ENCODE data around the gene MIEN1. TPM values are rescaled to one million over a fixed set of nuclear protein-coding genes. Genes with fewer than 3 reads are reported as not detected.

The MIEN1 gene
- polyA plus RNA-seq, 4 donors: 51.5 to 155 (median 114) TPM

DNA sequence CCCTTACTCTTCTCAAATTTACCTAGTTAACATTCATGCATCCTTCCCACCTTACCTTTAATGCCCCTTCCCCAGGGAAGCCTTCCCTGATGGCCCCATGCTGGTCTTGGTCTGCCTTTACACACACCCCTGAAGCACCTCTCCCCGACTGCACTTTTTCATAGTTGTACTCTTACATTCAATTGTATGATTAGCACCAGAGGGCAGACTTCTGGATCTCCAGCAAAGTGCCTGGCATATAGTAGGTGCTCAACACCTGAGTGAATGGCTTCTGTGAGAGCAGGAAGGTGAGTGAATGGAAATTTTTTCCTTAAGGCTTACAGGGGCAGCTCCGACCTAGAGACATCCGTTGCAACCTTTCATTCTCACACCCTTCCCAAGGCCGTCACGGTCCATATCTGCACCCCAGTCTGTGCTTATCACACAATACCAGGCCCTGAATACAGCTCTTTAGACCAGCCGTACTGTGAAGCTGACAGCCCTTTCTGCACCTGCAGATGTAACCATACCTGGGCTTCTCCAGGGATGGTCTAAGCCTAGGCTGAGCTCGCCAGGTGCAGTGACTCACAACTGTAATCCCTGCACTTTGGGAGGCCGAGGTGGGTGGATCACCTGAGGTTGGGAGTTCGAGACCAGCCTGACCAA lies 46.9 kb downstream of the MIEN1 start:
- Histone ChIP-seq H3K4me3 (ENCODE audit: low read depth in 1 of 3, low read length in 3 of 3) (no peak overlapping the region), H3K27ac (ENCODE audit: low read depth in 1 of 3, low read length in 2 of 3) (no peak overlapping the region), H3K36me3 (ENCODE audit: control insufficient read depth in 3 of 3, insufficient read depth in 2 of 3, low read depth in 1 of 3, low read length in 3 of 3) (peaks cover 0 to 57% (median 0%) of the 10 kb centered on the region in 3 donors), H3K4me1 (ENCODE audit: control insufficient read depth in 3 of 3, insufficient read depth in 2 of 3, low read depth in 1 of 3, low read length in 2 of 3) (peaks cover 3 to 35% (median 5%) of the 10 kb centered on the region in 3 donors), H3K9me3 (ENCODE audit: control insufficient read depth in 2 of 2, insufficient read depth in 1 of 2, low read depth in 1 of 2, low read length in 1 of 2) (no peaks in the 10 kb centered on the region), H3K27me3 (ENCODE audit: control insufficient read depth in 3 of 3, insufficient read depth in 3 of 3, low read length in 3 of 3) (no peaks in the 10 kb centered on the region)
- DNase-seq (no peak), FAIRE-seq (no peak)
- 55 to 85% (median 62%) methylated on average over 9 of the region's 9 CpGs for WGBS, 3 donors

DNA sequence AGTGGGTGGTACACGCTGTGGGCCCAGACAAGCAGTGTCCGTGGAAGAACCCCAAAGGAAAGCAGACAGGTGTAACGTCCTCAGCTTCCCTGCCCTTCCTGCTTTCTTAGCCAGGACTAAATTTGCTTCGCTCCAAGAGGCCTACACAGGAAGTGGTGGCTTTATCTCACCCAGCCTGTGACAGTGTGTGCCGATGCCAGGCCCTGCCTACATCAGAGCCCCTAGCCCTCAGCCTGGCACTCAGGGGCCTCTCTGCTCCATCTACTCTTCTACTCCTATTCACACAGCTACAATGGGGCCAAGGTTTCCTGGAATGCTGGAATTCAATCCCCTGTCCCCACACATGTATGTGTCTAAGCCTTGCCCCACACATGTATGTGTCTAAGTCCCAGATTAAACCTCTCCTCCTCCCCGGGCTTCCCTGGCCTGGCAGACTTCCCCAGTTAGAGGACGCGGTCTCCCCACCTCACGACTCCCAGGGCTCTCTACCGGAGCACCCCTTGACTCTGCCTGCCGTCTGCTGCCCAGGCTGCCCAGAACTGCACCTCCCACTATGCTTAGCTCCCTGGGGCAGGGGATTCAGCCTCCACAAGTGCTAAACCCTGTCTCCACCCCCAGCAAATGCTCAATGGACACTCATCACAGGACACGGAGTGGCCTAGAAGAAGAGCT lies 50.7 kb downstream of the MIEN1 start:
- no peaks in the 10 kb centered on the region for H3K27me3 ChIP-seq (ENCODE audit: control insufficient read depth in 3 of 3, insufficient read depth in 3 of 3, low read length in 3 of 3)
- DNase-seq: peak; percentile 59 to 63
- no peak overlapping the region for H3K4me3 ChIP-seq (ENCODE audit: low read depth in 1 of 3, low read length in 3 of 3)
- H3K27ac ChIP-seq (ENCODE audit: low read depth in 1 of 3, low read length in 2 of 3): peak overlapping the region; percentile 86 to 98 (median 93)
- no peak for FAIRE-seq
- peaks cover 0 to 68% (median 0%) of the 10 kb centered on the region in 3 donors for H3K36me3 ChIP-seq (ENCODE audit: control insufficient read depth in 3 of 3, insufficient read depth in 2 of 3, low read depth in 1 of 3, low read length in 3 of 3)
- no peaks in the 10 kb centered on the region for H3K9me3 ChIP-seq (ENCODE audit: control insufficient read depth in 2 of 2, insufficient read depth in 1 of 2, low read depth in 1 of 2, low read length in 1 of 2)
- 40 to 58% (median 52%) methylated on average over 12 of the region's 12 CpGs for WGBS, 3 donors
- peaks cover 6 to 66% (median 12%) of the 10 kb centered on the region in 3 donors for H3K4me1 ChIP-seq (ENCODE audit: control insufficient read depth in 3 of 3, insufficient read depth in 2 of 3, low read depth in 1 of 3, low read length in 2 of 3)

Other genes starting within 250 kb of the MIEN1 start
- under 1 TPM in 3 of 4 donors, not detected in 1; 0.03 to 0.27 (median 0.04) TPM for gene NEUROD2, start 122.6 kb downstream of the MIEN1 start, polyA plus RNA-seq
- 100 to 1,000 TPM in 1 of 4 donors, 10 to 100 TPM in 3; 37.5 to 266 (median 45.8) TPM for gene PPP1R1B, start 103.6 kb downstream of the MIEN1 start, polyA plus RNA-seq
- 10 to 100 TPM; 56.0 to 80.2 (median 67.6) TPM for gene STARD3, start 93.4 kb downstream of the MIEN1 start, polyA plus RNA-seq
- gene TCAP, start 65.2 kb downstream of the MIEN1 start, polyA plus RNA-seq: 10 to 100 TPM in 1 of 4 donors, 1 to 10 TPM in 2, under 1 TPM in 1; 0.85 to 27.6 (median 3.8) TPM
- gene PNMT, start 62.1 kb downstream of the MIEN1 start, polyA plus RNA-seq: 1 to 10 TPM; 1.4 to 7.8 (median 4.9) TPM
- 10 to 100 TPM; 20.6 to 41.1 (median 28.6) TPM for gene PGAP3, start 42.5 kb downstream of the MIEN1 start, polyA plus RNA-seq
- gene ERBB2, start 30.5 kb downstream of the MIEN1 start, polyA plus RNA-seq: 100 to 1,000 TPM in 1 of 4 donors, 10 to 100 TPM in 3; 43.0 to 208 (median 69.7) TPM
- 10 to 100 TPM; 10.9 to 42.4 (median 13.0) TPM for gene GRB7, start 7.4 kb upstream of the MIEN1 start, polyA plus RNA-seq
- 1 to 10 TPM in 3 of 4 donors, under 1 TPM in 1; 0.67 to 1.6 (median 1.4) TPM for gene IKZF3, start 133.8 kb upstream of the MIEN1 start, polyA plus RNA-seq
- gene ZPBP2, start 137.7 kb upstream of the MIEN1 start, polyA plus RNA-seq: not detected
- gene GSDMB, start 188.1 kb upstream of the MIEN1 start, polyA plus RNA-seq: 100 to 1,000 TPM in 3 of 4 donors, 10 to 100 TPM in 1; 31.9 to 255 (median 165) TPM
- gene ORMDL3, start 197.1 kb upstream of the MIEN1 start, polyA plus RNA-seq: 10 to 100 TPM; 60.7 to 75.3 (median 72.0) TPM
- gene LRRC3C, start 197.2 kb upstream of the MIEN1 start, polyA plus RNA-seq: under 1 TPM in 1 of 4 donors, not detected in 3; 0.10 TPM
- gene GSDMA, start 232.5 kb upstream of the MIEN1 start, polyA plus RNA-seq: under 1 TPM in 3 of 4 donors, not detected in 1; 0.04 to 0.63 (median 0.54) TPM

Data from small intestine (tissue), 7 donors.